Measurements from ENCODE around the gene TMEM147. TPM values are rescaled to one million over a fixed set of nuclear protein-coding genes. Genes with fewer than 3 reads are reported as not detected.
A peak's percentile ranks its signal among the peaks of the same experiment; 100 is the strongest.
"Not testable (repeated sequence)": the region's sequence is repeated elsewhere in the genome, so short reads cannot be mapped to it uniquely, and the experiment has no call there.

The TMEM147 gene
- polyA plus RNA-seq, 3 donors, result 81.4 to 99.2 (median 94.4) TPM

DNA sequence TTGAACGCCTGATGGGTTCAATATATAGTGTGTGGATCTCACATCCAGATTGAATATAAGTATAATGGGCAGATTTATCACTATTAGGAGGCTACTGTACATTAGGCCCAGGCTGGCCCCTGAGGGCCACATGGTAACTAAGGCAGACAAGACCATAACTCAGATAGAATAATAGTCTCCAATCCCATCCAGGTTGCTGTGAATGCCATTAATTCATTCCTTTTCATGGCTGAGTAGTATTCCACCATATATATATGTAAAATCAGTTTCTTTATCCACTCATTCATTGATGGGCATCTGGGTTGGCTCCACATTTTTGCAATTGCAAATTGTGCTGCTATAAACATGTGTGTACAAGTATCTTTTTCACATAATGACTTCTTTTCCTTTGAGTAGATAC is 32.5 kb downstream of the TMEM147 start:
- no peak for DNase-seq (ENCODE audit: extremely low read depth in 1 of 11, low read depth in 9 of 11, low spot score in 4 of 11)

GRCh38 chr19:35578707-35579106 is 33.3 kb downstream of the TMEM147 start:
- DNase-seq (ENCODE audit: extremely low read depth in 1 of 11, low read depth in 9 of 11, low spot score in 4 of 11), result no peak

DNA sequence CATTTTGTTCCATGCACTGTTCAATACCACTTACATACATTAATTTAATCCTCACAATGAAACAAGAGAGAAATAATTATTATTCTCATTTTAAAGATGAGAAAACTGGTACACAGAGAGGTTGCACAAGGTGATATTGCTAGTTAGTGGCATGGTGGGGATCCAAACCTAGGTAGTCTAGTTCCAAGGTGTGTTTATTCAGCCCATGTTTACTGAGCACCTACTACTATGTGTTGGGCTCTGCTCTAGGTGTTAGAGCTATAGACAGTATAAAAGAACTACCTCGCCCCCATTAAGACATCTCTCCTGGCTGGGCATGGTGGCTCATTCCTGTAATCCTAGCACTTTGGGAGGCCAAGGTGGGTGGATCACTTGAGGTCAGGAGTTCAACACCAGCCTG is 37.3 kb downstream of the TMEM147 start:
- DNase-seq (ENCODE audit: extremely low read depth in 1 of 11, low read depth in 9 of 11, low spot score in 4 of 11), result no peak

DNA sequence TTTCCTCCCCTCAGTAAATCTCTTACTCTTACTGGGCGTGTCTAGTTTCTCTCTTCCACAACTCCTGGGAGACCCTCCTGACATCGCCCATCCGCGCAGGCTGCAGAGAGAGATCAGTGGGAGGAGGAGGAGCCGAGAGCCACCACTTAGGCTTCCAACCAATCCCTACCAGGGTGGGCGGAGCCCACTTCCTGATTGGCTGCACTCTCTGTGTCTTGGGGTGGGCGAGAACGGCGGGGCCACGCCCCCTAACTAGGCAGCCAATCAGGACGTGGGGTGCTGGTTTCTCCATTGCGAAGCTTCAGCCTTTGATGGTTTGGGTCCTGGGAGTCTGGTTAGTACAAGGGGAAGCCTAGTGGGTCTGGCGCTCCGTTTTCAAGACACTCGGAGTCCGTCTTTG is 40.4 kb downstream of the TMEM147 start, which contains the start of gene PMIS2:
PMIS2 (plus strand) TSS at position 326 of the 400 bp plus-strand sequence. CDS start 87 bp downstream, outside the sequence.
- DNase-seq (ENCODE audit: extremely low read depth in 1 of 11, low read depth in 9 of 11, low spot score in 4 of 11), result no peak

- DNase-seq (ENCODE audit: extremely low read depth in 1 of 11, low read depth in 9 of 11, low spot score in 4 of 11), result no peak
These were observed 41.9 kb downstream of the TMEM147 start for GRCh38 chr19:35587321-35587720.

DNA sequence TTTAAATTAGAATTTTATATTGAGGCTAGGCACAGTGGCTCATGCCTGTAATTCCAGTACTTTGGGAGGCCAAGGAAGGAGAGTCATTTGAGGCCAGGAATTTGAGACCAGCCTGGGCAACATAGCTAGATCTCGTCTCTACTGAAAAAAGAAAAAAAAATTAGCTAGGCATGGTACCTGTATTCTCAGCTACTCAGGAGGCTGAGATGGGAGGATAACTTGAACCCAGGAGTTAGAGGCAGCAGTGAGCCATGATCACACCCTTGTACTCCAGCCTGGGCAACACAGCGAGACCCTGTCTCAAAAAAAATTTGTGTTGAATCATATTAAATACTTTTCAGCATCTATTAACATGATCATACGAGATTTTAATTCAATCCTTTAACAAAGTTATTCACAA is 45.4 kb downstream of the TMEM147 start:
- no peak for DNase-seq (ENCODE audit: extremely low read depth in 1 of 11, low read depth in 9 of 11, low spot score in 4 of 11)

- DNase-seq (ENCODE audit: extremely low read depth in 1 of 11, low read depth in 9 of 11, low spot score in 4 of 11), result peak in 8 of 11 donors; percentile 13 to 46 (median 36)
These were observed 46.8 kb downstream of the TMEM147 start for GRCh38 chr19:35592226-35592625.

DNA sequence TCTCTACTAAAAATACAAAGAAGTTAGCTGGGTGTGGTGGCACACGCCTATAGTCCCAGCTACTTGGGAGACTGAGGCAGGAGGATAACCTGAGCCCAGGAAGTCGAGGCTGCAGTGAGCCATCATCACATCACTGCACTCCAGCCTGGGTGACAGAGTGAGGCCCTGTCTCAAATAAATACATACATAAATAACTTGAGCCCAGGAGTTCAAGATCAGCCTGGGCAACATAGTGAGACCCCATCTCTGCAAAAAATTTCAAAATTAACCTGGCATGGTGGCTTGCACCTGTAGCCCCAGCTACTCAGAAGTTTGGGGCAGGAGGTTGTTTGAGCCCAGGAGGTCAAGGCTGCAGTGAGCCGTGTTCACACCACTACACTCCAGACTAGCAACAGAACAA is 49.6 kb downstream of the TMEM147 start:
- DNase-seq (ENCODE audit: extremely low read depth in 1 of 11, low read depth in 9 of 11, low spot score in 4 of 11), result not testable (repeated sequence)

DNA sequence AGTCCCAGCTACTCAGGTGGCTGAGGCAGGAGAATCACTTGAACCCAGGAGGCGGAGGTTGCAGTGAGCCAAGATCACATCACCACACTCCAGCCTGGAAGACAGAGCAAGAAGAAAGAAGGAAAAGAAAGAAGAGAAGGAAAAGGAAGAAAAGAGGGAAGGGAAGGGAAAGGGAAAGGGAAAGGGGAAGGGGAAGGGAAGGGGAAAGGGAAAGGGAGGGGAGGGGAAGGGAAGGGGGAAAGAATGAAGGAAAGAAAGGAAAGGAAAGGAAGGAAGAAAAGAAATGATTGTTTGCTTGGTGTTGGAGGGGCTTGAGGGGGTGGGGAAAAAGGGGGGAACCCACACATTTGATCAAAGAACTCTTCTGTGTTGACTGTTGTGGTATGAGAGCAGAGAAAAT is 50.5 kb downstream of the TMEM147 start:
- no peak for DNase-seq (ENCODE audit: extremely low read depth in 1 of 11, low read depth in 9 of 11, low spot score in 4 of 11)

DNA sequence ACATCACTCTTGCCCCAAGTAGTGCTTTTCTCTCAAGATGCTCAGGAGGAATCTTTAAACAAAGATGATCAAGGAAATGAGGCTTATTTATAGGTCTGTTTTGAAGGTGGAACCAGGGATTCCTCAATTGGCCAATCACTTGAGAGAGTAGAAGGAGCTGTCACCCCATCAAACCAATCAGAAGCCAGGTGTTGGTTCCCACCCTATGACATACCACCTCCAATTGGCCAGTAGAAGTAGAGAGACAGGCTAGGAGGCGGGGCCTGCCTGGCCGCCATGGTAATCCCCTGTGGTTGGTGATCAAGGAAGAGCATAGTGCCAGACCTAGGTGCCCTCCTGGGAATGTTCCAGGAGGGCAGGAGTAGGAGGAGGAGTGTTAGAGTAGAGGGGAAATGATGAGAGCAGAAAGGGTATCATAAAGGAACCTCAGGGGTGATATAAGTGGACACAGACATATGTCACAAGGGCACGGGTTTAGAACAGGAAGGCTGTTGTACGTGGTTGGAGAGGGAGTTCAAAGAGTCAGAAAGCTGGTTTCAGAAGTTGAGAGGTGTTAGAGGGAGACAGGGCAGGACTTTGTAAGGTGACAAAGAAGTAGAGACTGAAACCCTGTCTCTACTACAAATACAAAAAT is 51.1 kb downstream of the TMEM147 start:
- DNase-seq (ENCODE audit: extremely low read depth in 1 of 11, low read depth in 9 of 11, low spot score in 4 of 11), result no peak

Other genes with a start within 250 kb of the TMEM147 start
- 10 to 100 TPM; 10.7 to 16.5 (median 12.5) TPM for gene CD22, start 216.4 kb upstream of the TMEM147 start, polyA plus RNA-seq (ENCODE audit: insufficient read length in 3 of 3)
- gene FFAR1, start 197.7 kb upstream of the TMEM147 start, polyA plus RNA-seq (ENCODE audit: insufficient read length in 3 of 3), result under 1 TPM; 0.25 to 0.53 (median 0.52) TPM
- gene FFAR3, start 187.2 kb upstream of the TMEM147 start, polyA plus RNA-seq (ENCODE audit: insufficient read length in 3 of 3), result under 1 TPM; 0.11 to 0.20 (median 0.17) TPM
- gene GPR42, start 174.6 kb upstream of the TMEM147 start, polyA plus RNA-seq (ENCODE audit: insufficient read length in 3 of 3), result not detected
- under 1 TPM; 0.32 to 0.84 (median 0.55) TPM for gene FFAR2, start 97.4 kb upstream of the TMEM147 start, polyA plus RNA-seq (ENCODE audit: insufficient read length in 3 of 3)
- gene KRTDAP, start 55.2 kb upstream of the TMEM147 start, polyA plus RNA-seq (ENCODE audit: insufficient read length in 3 of 3), result 1 to 10 TPM in 2 of 3 donors, under 1 TPM in 1; 0.40 to 1.5 (median 1.1) TPM
- 100 to 1,000 TPM in 1 of 3 donors, 10 to 100 TPM in 2; 69.7 to 129 (median 73.6) TPM for gene DMKN, start 32.0 kb upstream of the TMEM147 start, polyA plus RNA-seq (ENCODE audit: insufficient read length in 3 of 3)
- under 1 TPM in 1 of 3 donors, not detected in 2; 0.09 TPM for gene SBSN, start 17.3 kb upstream of the TMEM147 start, polyA plus RNA-seq (ENCODE audit: insufficient read length in 3 of 3)
- not detected for gene GAPDHS, start 12.2 kb upstream of the TMEM147 start, polyA plus RNA-seq (ENCODE audit: insufficient read length in 3 of 3)
- gene ATP4A, start 18.0 kb downstream of the TMEM147 start, polyA plus RNA-seq (ENCODE audit: insufficient read length in 3 of 3), result under 1 TPM in 1 of 3 donors, not detected in 2; 0.11 TPM
- gene PMIS2, start 40.5 kb downstream of the TMEM147 start, polyA plus RNA-seq (ENCODE audit: insufficient read length in 3 of 3), result not detected
- gene HAUS5, start 67.1 kb downstream of the TMEM147 start, polyA plus RNA-seq (ENCODE audit: insufficient read length in 3 of 3), result 10 to 100 TPM; 24.0 to 30.8 (median 28.4) TPM
- gene RBM42, start 83.4 kb downstream of the TMEM147 start, polyA plus RNA-seq (ENCODE audit: insufficient read length in 3 of 3), result 10 to 100 TPM; 48.2 to 83.4 (median 69.0) TPM
- gene ETV2, start 96.1 kb downstream of the TMEM147 start, polyA plus RNA-seq (ENCODE audit: insufficient read length in 3 of 3), result 1 to 10 TPM; 1.6 to 2.6 (median 2.0) TPM
- gene COX6B1, start 102.7 kb downstream of the TMEM147 start, polyA plus RNA-seq (ENCODE audit: insufficient read length in 3 of 3), result 100 to 1,000 TPM; 284 to 381 (median 334) TPM
- 1 to 10 TPM; 5.1 to 7.6 (median 6.0) TPM for gene UPK1A, start 120.9 kb downstream of the TMEM147 start, polyA plus RNA-seq (ENCODE audit: insufficient read length in 3 of 3)
- gene ZBTB32, start 158.9 kb downstream of the TMEM147 start, polyA plus RNA-seq (ENCODE audit: insufficient read length in 3 of 3), result under 1 TPM; 0.20 to 0.98 (median 0.40) TPM
- gene KMT2B, start 172.4 kb downstream of the TMEM147 start, polyA plus RNA-seq (ENCODE audit: insufficient read length in 3 of 3), result 10 to 100 TPM; 31.2 to 39.1 (median 37.6) TPM
- gene IGFLR1, start 196.8 kb downstream of the TMEM147 start, polyA plus RNA-seq (ENCODE audit: insufficient read length in 3 of 3), result 1 to 10 TPM; 3.3 to 5.6 (median 5.1) TPM
- 10 to 100 TPM; 12.8 to 19.3 (median 19.0) TPM for gene U2AF1L4, start 199.8 kb downstream of the TMEM147 start, polyA plus RNA-seq (ENCODE audit: insufficient read length in 3 of 3)
- gene PSENEN, start 200.0 kb downstream of the TMEM147 start, polyA plus RNA-seq (ENCODE audit: insufficient read length in 3 of 3), result 10 to 100 TPM; 59.6 to 66.5 (median 65.4) TPM
- 10 to 100 TPM; 12.5 to 12.9 (median 12.6) TPM for gene LIN37, start 202.9 kb downstream of the TMEM147 start, polyA plus RNA-seq (ENCODE audit: insufficient read length in 3 of 3)
- gene HSPB6, start 211.4 kb downstream of the TMEM147 start, polyA plus RNA-seq (ENCODE audit: insufficient read length in 3 of 3), result 10 to 100 TPM; 18.4 to 27.8 (median 22.7) TPM
- 10 to 100 TPM; 14.5 to 23.7 (median 16.3) TPM for gene PROSER3, start 212.6 kb downstream of the TMEM147 start, polyA plus RNA-seq (ENCODE audit: insufficient read length in 3 of 3)
- 10 to 100 TPM; 17.7 to 45.7 (median 33.6) TPM for gene ARHGAP33, start 229.9 kb downstream of the TMEM147 start, polyA plus RNA-seq (ENCODE audit: insufficient read length in 3 of 3)